CD14-positive monocyte (primary cell): ENCODE results near the gene CNDP2. TPM values are rescaled to one million over a fixed set of nuclear protein-coding genes. Genes with fewer than 3 reads are reported as not detected.

Experiments
- DNase-seq, 3 donors: peaks; one replicate each; pipeline ENCODE4 v3.0.0-alpha.2; 2011 to 2022
- H2AFZ ChIP-seq: 2 replicates; pipeline ENCODE4 v1.6.0; 2012; ENCODE audit warnings: mild to moderate bottlenecking, low read depth, low read length, inconsistent platforms; ENCODE audit not compliant: insufficient read depth, poor library complexity, severe bottlenecking
- H3K27ac ChIP-seq, 2 donors: 1 replicate in 1 of 2; 2 replicates in 1 of 2; pipeline ENCODE4 v1.5.1; 2012 to 2013; ENCODE audit warnings: low read length in 2 of 2, control low read depth in 1 of 2, inconsistent platforms in 1 of 2, low read depth in 1 of 2, mild to moderate bottlenecking in 1 of 2
- H3K27me3 ChIP-seq, 2 donors: one replicate each; pipeline versions ENCODE4 v1.6.0 to v1.6.1; 2011 to 2013; ENCODE audit warnings: low read length in 2 of 2; ENCODE audit not compliant: control insufficient read depth in 2 of 2, insufficient read depth in 2 of 2
- H3K36me3 ChIP-seq, 2 donors: replicated peaks in 1 of 2; 1 replicate in 1 of 2; 2 replicates in 1 of 2; pipeline versions ENCODE4 v1.5.1 to v1.6.1; 2012 to 2013; ENCODE audit warnings: low read length in 2 of 2, control low read depth in 1 of 2, inconsistent platforms in 1 of 2, mild to moderate bottlenecking in 1 of 2; ENCODE audit not compliant: insufficient read depth in 2 of 2, control insufficient read depth in 1 of 2
- H3K4me1 ChIP-seq, 2 donors: 1 replicate in 1 of 2; 2 replicates in 1 of 2; pipeline versions ENCODE4 v1.5.1 to v1.6.1; 2012 to 2013; ENCODE audit warnings: low read length in 2 of 2, control low read depth in 1 of 2, inconsistent platforms in 1 of 2, mild to moderate bottlenecking in 1 of 2, moderate library complexity in 1 of 2; ENCODE audit not compliant: insufficient read depth in 2 of 2, control insufficient read depth in 1 of 2
- H3K4me2 ChIP-seq: replicated peaks from 2 replicates; pipeline ENCODE3; 2012; ENCODE audit warnings: low read length, moderate library complexity, mild to moderate bottlenecking; ENCODE audit not compliant: poor library complexity, severe bottlenecking; ENCODE audit errors: extremely low read depth
- H3K4me3 ChIP-seq, 3 experiments: fragments of 200-600 bp in 1 of 3; sonication (generic) in 1 of 3; replicated peaks in 1 of 3; 1 replicate in 2 of 3; 2 replicates in 1 of 3; pipeline ENCODE4 v1.5.1; 2011 to 2013; ENCODE audit warnings: low read length in 3 of 3, mild to moderate bottlenecking in 3 of 3, control low read depth in 2 of 3, low read depth in 2 of 3, inconsistent platforms in 1 of 3, moderate library complexity in 1 of 3
- H3K79me2 ChIP-seq: 2 replicates; pipeline ENCODE4 v1.6.0; 2012; ENCODE audit warnings: mild to moderate bottlenecking, control low read depth, inconsistent platforms, low read length, moderate library complexity; ENCODE audit not compliant: insufficient read depth
- H3K9ac ChIP-seq: 2 replicates; pipeline ENCODE4 v1.6.0; 2017; ENCODE audit warnings: low read length, mild to moderate bottlenecking; ENCODE audit not compliant: insufficient read depth, poor library complexity, severe bottlenecking
- H3K9me3 ChIP-seq, 2 donors: replicated peaks in 1 of 2; 1 replicate in 1 of 2; 2 replicates in 1 of 2; pipeline versions ENCODE4 v1.5.1 to v1.6.1; 2012 to 2013; ENCODE audit warnings: low read length in 2 of 2, control low read depth in 1 of 2; ENCODE audit not compliant: control insufficient read depth in 1 of 2, insufficient read depth in 1 of 2
- H4K20me1 ChIP-seq: 2 replicates; pipeline ENCODE4 v1.6.0; 2012; ENCODE audit warnings: mild to moderate bottlenecking, low read length, control low read depth, moderate library complexity; ENCODE audit not compliant: insufficient read depth
- H3K27ac Mint-ChIP-seq, 7 donors: one replicate each; pipeline ENCODE4 v1.8.0; 2020; ENCODE audit warnings: mild to moderate bottlenecking in 7 of 7, mixed read lengths in 7 of 7, moderate library complexity in 6 of 7, inconsistent platforms in 2 of 7
- H3K27me3 Mint-ChIP-seq, 3 donors: one replicate each; pipeline ENCODE4 v1.8.0; 2021 to 2022; ENCODE audit warnings: low read depth in 3 of 3, mild to moderate bottlenecking in 3 of 3, mixed read lengths in 3 of 3, moderate library complexity in 3 of 3, inconsistent platforms in 1 of 3
- H3K36me3 Mint-ChIP-seq, 2 donors: one replicate each; pipeline ENCODE4 v1.8.0; 2020; ENCODE audit warnings: mixed read lengths in 2 of 2, inconsistent platforms in 1 of 2, mild to moderate bottlenecking in 1 of 2
- H3K4me1 Mint-ChIP-seq: one replicate; pipeline ENCODE4 v1.8.0; 2020; ENCODE audit warnings: mild to moderate bottlenecking, mixed read lengths
- H3K4me3 Mint-ChIP-seq, 2 donors: one replicate each; pipeline ENCODE4 v1.8.0; 2020; ENCODE audit warnings: mild to moderate bottlenecking in 2 of 2, mixed read lengths in 2 of 2, moderate library complexity in 1 of 2
- H3K9me3 Mint-ChIP-seq, 7 donors: one replicate each; pipeline ENCODE4 v1.8.0; 2020 to 2022; ENCODE audit warnings: mixed read lengths in 7 of 7, mild to moderate bottlenecking in 6 of 7, moderate library complexity in 6 of 7, inconsistent platforms in 2 of 7
- CTCF ChIP-seq: fragments of 200-600 bp; IDR thresholded peaks from one replicate; pipeline ENCODE4 v1.8.0; 2022; ENCODE audit warnings: antibody characterized with exemption, mild to moderate bottlenecking
- WGBS: methylation state at CpG from one replicate; pipeline ENCODE4 v1.1.5; 2013; ENCODE audit warnings: missing lambda C conversion rate; ENCODE audit not compliant: insufficient coverage; 5-methylcytosine and 5-hydroxymethylcytosine counted together
- intact Hi-C, 2 donors: fragments of 100-400 bp; cut with micrococcal nuclease; formaldehyde crosslinking; loops; one replicate each; pipeline versions ENCODE4 v1.15.0 to v1.15.1; 2023
- polyA plus RNA-seq, 3 donors: library from polyadenylated mRNA; depleted of rRNA in 1 of 3; unstranded in 2 of 3; stranded (reverse) in 1 of 3; fragments of 300-500 nt in 2 of 3; fragments of >200 nt in 1 of 3; fragmentation: Illumina TruSeq in 2 of 3; gene quantifications; 1 replicate in 2 of 3; 2 replicates in 1 of 3; pipeline ENCODE4 v1.2.3, GENCODE V29; 2012 to 2021

The CNDP2 gene
- polyA plus RNA-seq, 3 donors, result 103 to 186 (median 122) TPM

GRCh38 chr18:74507097-74507881 is 11.1 kb downstream of the CNDP2 start:
- TF ChIP-seq CTCF, result no peak
- Histone ChIP-seq H3K4me2 (no peak overlapping the region), H3K4me1 (peaks cover 3 to 8% of the 10 kb centered on the region in 2 donors), H3K36me3 (peaks cover 93 to 99% of the 10 kb centered on the region in 2 donors), H3K4me3 (no peak overlapping the region), H3K27ac (peak overlapping the region in 1 of 2 donors; percentile 60), H3K9me3 (no peaks in the 10 kb centered on the region), H2AFZ (no peak overlapping the region), H3K9ac (no peak overlapping the region), H3K79me2 (peaks cover 21% of the 10 kb centered on the region), H3K27me3 (no peaks in the 10 kb centered on the region), H4K20me1 (peaks cover 48% of the 10 kb centered on the region)
- Mint-ChIP-seq H3K36me3 (peaks cover 94 to 96% of the 10 kb centered on the region in 2 donors), H3K4me1 (peaks cover 18% of the 10 kb centered on the region), H3K27ac (peak overlapping the region in 3 of 7 donors; percentile 20 to 85 (median 74)), H3K4me3 (no peak overlapping the region), H3K27me3 (peaks cover 0 to 1% (median 0%) of the 10 kb centered on the region in 3 donors), H3K9me3 (no peaks in the 10 kb centered on the region)
- 86% methylated on average over 19 of the region's 23 CpGs for WGBS
- intact Hi-C loops, result no loop called here
- DNase-seq, result no peak

- Histone ChIP-seq H3K27ac (no peak overlapping the region), H3K79me2 (peaks cover 15% of the 10 kb centered on the region), H4K20me1 (peaks cover 54% of the 10 kb centered on the region), H3K36me3 (peaks cover 94 to 99% of the 10 kb centered on the region in 2 donors), H3K4me3 (no peak overlapping the region), H2AFZ (no peak overlapping the region), H3K9me3 (no peaks in the 10 kb centered on the region), H3K4me1 (peaks cover 3 to 8% of the 10 kb centered on the region in 2 donors), H3K27me3 (no peaks in the 10 kb centered on the region), H3K9ac (no peak overlapping the region), H3K4me2 (no peak overlapping the region)
- intact Hi-C loops, result no loop called here
- H3K4me3 Mint-ChIP-seq, result no peak overlapping the region
- peaks cover 0 to 1% (median 0%) of the 10 kb centered on the region in 3 donors for H3K27me3 Mint-ChIP-seq
- no peaks in the 10 kb centered on the region for H3K9me3 Mint-ChIP-seq
- WGBS, result 98% methylated on average over 13 of the region's 14 CpGs
- no peak for DNase-seq
- peaks cover 94 to 96% of the 10 kb centered on the region in 2 donors for H3K36me3 Mint-ChIP-seq
- no peak for TF ChIP-seq CTCF
- H3K4me1 Mint-ChIP-seq, result peaks cover 14% of the 10 kb centered on the region
- H3K27ac Mint-ChIP-seq, result peak overlapping the region in 1 of 7 donors; percentile 18
Measured at GRCh38 chr18:74507927-74508326, 11.8 kb downstream of the CNDP2 start.
